GM13977 (cell line): ENCODE results near the gene CDKN2B-AS1.
A peak's percentile ranks its signal among the peaks of the same experiment; 100 is the strongest.

ENCODE experiments used
- DNase-seq: peaks from one replicate; pipeline ENCODE4 v3.0.0; 2012; ENCODE audit warnings: low spot score
- in situ Hi-C: fragments of 300-500 bp; cut with MboI; formaldehyde crosslinking; loops from one replicate; pipeline ENCODE4 v1.12.0; 2022; ENCODE audit warnings: low sequenced_read_pairs, low pct_unique_long_range_greater_than_20kb, mixed read lengths, inconsistent platforms; ENCODE audit not compliant: unreplicated experiment
- TF ChIP-seq, protein P1 (sequence below): IDR thresholded peaks from 2 replicates; pipeline ENCODE4 v1.5.1; 2012; ENCODE audit warnings: mild to moderate bottlenecking, control low read depth; ENCODE audit not compliant: insufficient read depth; ENCODE audit errors: extremely low read depth, missing control alignments

The CDKN2B-AS1 gene

GRCh38 chr9:21969951-21970799 lies 24.4 kb upstream of the CDKN2B-AS1 start:
- DNase-seq = no peak
- TF ChIP-seq, protein P1, sequence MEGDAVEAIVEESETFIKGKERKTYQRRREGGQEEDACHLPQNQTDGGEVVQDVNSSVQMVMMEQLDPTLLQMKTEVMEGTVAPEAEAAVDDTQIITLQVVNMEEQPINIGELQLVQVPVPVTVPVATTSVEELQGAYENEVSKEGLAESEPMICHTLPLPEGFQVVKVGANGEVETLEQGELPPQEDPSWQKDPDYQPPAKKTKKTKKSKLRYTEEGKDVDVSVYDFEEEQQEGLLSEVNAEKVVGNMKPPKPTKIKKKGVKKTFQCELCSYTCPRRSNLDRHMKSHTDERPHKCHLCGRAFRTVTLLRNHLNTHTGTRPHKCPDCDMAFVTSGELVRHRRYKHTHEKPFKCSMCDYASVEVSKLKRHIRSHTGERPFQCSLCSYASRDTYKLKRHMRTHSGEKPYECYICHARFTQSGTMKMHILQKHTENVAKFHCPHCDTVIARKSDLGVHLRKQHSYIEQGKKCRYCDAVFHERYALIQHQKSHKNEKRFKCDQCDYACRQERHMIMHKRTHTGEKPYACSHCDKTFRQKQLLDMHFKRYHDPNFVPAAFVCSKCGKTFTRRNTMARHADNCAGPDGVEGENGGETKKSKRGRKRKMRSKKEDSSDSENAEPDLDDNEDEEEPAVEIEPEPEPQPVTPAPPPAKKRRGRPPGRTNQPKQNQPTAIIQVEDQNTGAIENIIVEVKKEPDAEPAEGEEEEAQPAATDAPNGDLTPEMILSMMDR = no peak
- in situ Hi-C loops = no loop called here

GRCh38 chr9:21970800-21971640 lies 23.6 kb upstream of the CDKN2B-AS1 start:
- in situ Hi-C loops = no loop called here
- TF ChIP-seq, protein P1 = no peak
- no peak for DNase-seq

GRCh38 chr9:21972361-21972760 lies 22.2 kb upstream of the CDKN2B-AS1 start:
- DNase-seq = no peak
- in situ Hi-C loops = no loop called here
- TF ChIP-seq, protein P1 = no peak

- DNase-seq = no peak
- in situ Hi-C loops = no loop called here
- TF ChIP-seq, protein P1 = no peak
Measured at GRCh38 chr9:21974343-21974721, 20.3 kb upstream of the CDKN2B-AS1 start.

GRCh38 chr9:21974722-21975409 lies 19.7 kb upstream of the CDKN2B-AS1 start:
- peak; percentile 61 for DNase-seq

More at GRCh38 chr9:21974722-21975409, 19.7 kb upstream of the CDKN2B-AS1 start:
- TF ChIP-seq, protein P1 = no peak
- in situ Hi-C loops = no loop called here
